ENCODE measurements around the gene INS.
A peak's percentile ranks its signal among the peaks of the same experiment; 100 is the strongest.
"Not testable (repeated sequence)": the region's sequence is repeated elsewhere in the genome, so short reads cannot be mapped to it uniquely, and the experiment has no call there.

INS gene

GRCh38 chr11:2131371-2132236 is 29.4 kb downstream of the INS start:
- DNase-seq = no peak

- no peak for DNase-seq
These were observed 30.1 kb downstream of the INS start for GRCh38 chr11:2130881-2131352.

GRCh38 chr11:2129699-2130366 is 31.2 kb downstream of the INS start:
- no peak for DNase-seq

- DNase-seq = no peak
These were observed 31.7 kb downstream of the INS start for GRCh38 chr11:2129308-2129698.

- DNase-seq = no peak
These were observed 32.3 kb downstream of the INS start for GRCh38 chr11:2128511-2129307.

- DNase-seq = no peak
These were observed 32.9 kb downstream of the INS start for GRCh38 chr11:2128130-2128510.

- DNase-seq = no peak
These were observed 33.4 kb downstream of the INS start for GRCh38 chr11:2127482-2128129.

- DNase-seq = no peak
These were observed 34.4 kb downstream of the INS start for GRCh38 chr11:2126520-2127085.

- DNase-seq = not testable (repeated sequence)
These were observed 36.1 kb downstream of the INS start for GRCh38 chr11:2124736-2125484.

GRCh38 chr11:2123628-2123960 is 37.4 kb downstream of the INS start:
- no peak for DNase-seq

GRCh38 chr11:2122907-2123627 is 37.9 kb downstream of the INS start:
- DNase-seq = peak; percentile 3

GRCh38 chr11:2122222-2122906 is 38.6 kb downstream of the INS start:
- no peak for DNase-seq

- no peak for DNase-seq
These were observed 39.5 kb downstream of the INS start for GRCh38 chr11:2121227-2122130.

- no peak for DNase-seq
These were observed 40.5 kb downstream of the INS start for GRCh38 chr11:2120359-2121100.

GRCh38 chr11:2118677-2119076 is 42.3 kb downstream of the INS start:
- no peak for DNase-seq

- no peak for DNase-seq
These were observed 44.3 kb downstream of the INS start for GRCh38 chr11:2116680-2117079.

GRCh38 chr11:2115308-2115707 is 45.7 kb downstream of the INS start:
- no peak for DNase-seq

GRCh38 chr11:2114430-2115241 is 46.4 kb downstream of the INS start:
- no peak for DNase-seq

Data from NCI-H82 (cell line).